H9 (cell line): ENCODE data around the gene TSPAN3. TPM values are rescaled to one million over a fixed set of nuclear protein-coding genes. Genes with fewer than 3 reads are reported as not detected.

ENCODE experiments used
- DNase-seq: peaks from one replicate; pipeline ENCODE4 v3.0.0-alpha.2; 2017
- H2AFZ ChIP-seq: one replicate; pipeline ENCODE4 v1.6.1; 2013; ENCODE audit warnings: mild to moderate bottlenecking, low read length, control low read depth, moderate library complexity
- H2AK5ac ChIP-seq: 2 replicates; pipeline ENCODE4 v1.6.1; 2013; ENCODE audit warnings: low read length, control low read depth, mixed read lengths; ENCODE audit not compliant: insufficient read length
- H2BK120ac ChIP-seq: one replicate; pipeline ENCODE4 v1.6.1; 2013; ENCODE audit warnings: low read depth, mild to moderate bottlenecking, low read length, control low read depth, inconsistent platforms; ENCODE audit not compliant: poor library complexity, severe bottlenecking
- H2BK12ac ChIP-seq: 2 replicates; pipeline ENCODE4 v1.6.1; 2013; ENCODE audit warnings: low read length, control low read depth, mixed read lengths, low read depth; ENCODE audit not compliant: insufficient read length
- H2BK15ac ChIP-seq: 2 replicates; pipeline ENCODE4 v1.6.1; 2013; ENCODE audit warnings: low read depth, low read length, control low read depth
- H2BK20ac ChIP-seq: one replicate; pipeline ENCODE4 v1.6.1; 2013; ENCODE audit warnings: low read depth, mild to moderate bottlenecking, low read length, control low read depth, inconsistent platforms; ENCODE audit not compliant: poor library complexity, severe bottlenecking
- H2BK5ac ChIP-seq: 2 replicates; pipeline ENCODE4 v1.6.1; 2013; ENCODE audit warnings: low read length, control low read depth, mixed read lengths; ENCODE audit not compliant: insufficient read length
- H3K14ac ChIP-seq: 2 replicates; pipeline ENCODE4 v1.6.1; 2013; ENCODE audit warnings: low read length, control low read depth; ENCODE audit not compliant: insufficient read depth
- H3K18ac ChIP-seq: 2 replicates; pipeline ENCODE4 v1.6.1; 2013; ENCODE audit warnings: low read depth, mild to moderate bottlenecking, mixed read lengths, low read length, control low read depth; ENCODE audit not compliant: insufficient read length
- H3K23ac ChIP-seq: 2 replicates; pipeline ENCODE4 v1.6.1; 2013; ENCODE audit warnings: low read length, control low read depth, mixed read lengths, low read depth; ENCODE audit not compliant: insufficient read length
- H3K23me2 ChIP-seq: 2 replicates; pipeline ENCODE4 v1.6.1; 2013; ENCODE audit warnings: low read depth, mild to moderate bottlenecking, mixed read lengths, low read length, control low read depth; ENCODE audit not compliant: insufficient read length, poor library complexity, severe bottlenecking
- H3K27ac ChIP-seq: 2 replicates; pipeline ENCODE4 v1.5.1; 2013; ENCODE audit warnings: low read length, control low read depth, mixed read lengths, low read depth; ENCODE audit not compliant: insufficient read length
- H3K27me3 ChIP-seq: 2 replicates; pipeline ENCODE4 v1.6.1; 2013; ENCODE audit warnings: low read length, control low read depth, inconsistent platforms; ENCODE audit not compliant: insufficient read depth
- H3K4ac ChIP-seq: 2 replicates; pipeline ENCODE4 v1.6.1; 2013; ENCODE audit warnings: low read depth, mild to moderate bottlenecking, control low read depth, inconsistent platforms, low read length, moderate library complexity
- H3K4me1 ChIP-seq: 2 replicates; pipeline ENCODE4 v1.6.1; 2013; ENCODE audit warnings: low read length, control low read depth, inconsistent platforms; ENCODE audit not compliant: insufficient read depth
- H3K4me2 ChIP-seq: 2 replicates; pipeline ENCODE4 v1.6.1; 2013; ENCODE audit warnings: low read length, control low read depth, mixed read lengths; ENCODE audit not compliant: insufficient read length, insufficient read depth
- H3K56ac ChIP-seq: 2 replicates; pipeline ENCODE4 v1.6.1; 2013; ENCODE audit warnings: low read depth, mild to moderate bottlenecking, mixed read lengths, low read length, control low read depth; ENCODE audit not compliant: insufficient read length
- H3K79me1 ChIP-seq: 2 replicates; pipeline ENCODE4 v1.6.1; 2013; ENCODE audit warnings: low read depth, mild to moderate bottlenecking, moderate library complexity, low read length, control low read depth, inconsistent platforms; ENCODE audit not compliant: insufficient read depth, poor library complexity, severe bottlenecking
- H3K79me2 ChIP-seq: 2 replicates; pipeline ENCODE4 v1.6.1; 2013; ENCODE audit warnings: low read length, control low read depth, inconsistent platforms; ENCODE audit not compliant: insufficient read depth
- H3K9ac ChIP-seq: 2 replicates; pipeline ENCODE4 v1.6.1; 2013; ENCODE audit warnings: low read length, control low read depth, mixed read lengths; ENCODE audit not compliant: insufficient read length; ENCODE audit errors: extremely low read depth
- H3K9me3 ChIP-seq: one replicate; pipeline ENCODE4 v1.6.1; 2013; ENCODE audit warnings: low read depth, low read length, inconsistent platforms; ENCODE audit not compliant: control insufficient read depth
- H3T11ph ChIP-seq: one replicate; pipeline ENCODE4 v1.6.1; 2013; ENCODE audit warnings: mild to moderate bottlenecking, low read length, control low read depth, inconsistent platforms
- H4K20me1 ChIP-seq: one replicate; pipeline ENCODE4 v1.6.1; 2013; ENCODE audit not compliant: control insufficient read depth, insufficient read length, insufficient read depth
- H4K5ac ChIP-seq: 2 replicates; pipeline ENCODE4 v1.6.1; 2013; ENCODE audit warnings: low read depth, mild to moderate bottlenecking, mixed read lengths, low read length, control low read depth; ENCODE audit not compliant: insufficient read length
- H4K8ac ChIP-seq: replicated peaks from 2 replicates; pipeline ENCODE4 v1.6.1; 2013; ENCODE audit warnings: low read length, control low read depth, mixed read lengths, low read depth; ENCODE audit not compliant: insufficient read length
- H4K91ac ChIP-seq: 2 replicates; pipeline ENCODE4 v1.6.1; 2013; ENCODE audit warnings: low read depth, mild to moderate bottlenecking, moderate library complexity, mixed read lengths, low read length, control low read depth; ENCODE audit not compliant: insufficient read length
- H3K27ac Mint-ChIP-seq, 3 experiments: 2 replicates in 2 of 3; 3 replicates in 1 of 3; pipeline ENCODE4 v1.8.0; 2020 to 2021; ENCODE audit warnings: mixed read lengths in 3 of 3, mild to moderate bottlenecking in 1 of 3, moderate library complexity in 1 of 3
- H3K27me3 Mint-ChIP-seq: 2 replicates; pipeline ENCODE4 v1.8.0; 2021; ENCODE audit warnings: low read depth, mild to moderate bottlenecking, moderate library complexity, mixed read lengths
- H3K36me3 Mint-ChIP-seq, 3 experiments: 2 replicates in 2 of 3; 3 replicates in 1 of 3; pipeline ENCODE4 v1.8.0; 2020 to 2021; ENCODE audit warnings: low read depth in 3 of 3, mixed read lengths in 3 of 3; ENCODE audit not compliant: insufficient read depth in 1 of 3
- H3K4me1 Mint-ChIP-seq, 2 experiments: 2 replicates each; pipeline ENCODE4 v1.8.0; 2020; ENCODE audit warnings: mixed read lengths in 2 of 2
- H3K4me3 Mint-ChIP-seq, 2 experiments: 2 replicates in 1 of 2; 3 replicates in 1 of 2; pipeline ENCODE4 v1.8.0; 2020 to 2021; ENCODE audit warnings: mild to moderate bottlenecking in 2 of 2, mixed read lengths in 2 of 2, moderate library complexity in 1 of 2
- H3K9me3 Mint-ChIP-seq, 2 experiments: 2 replicates in 1 of 2; 3 replicates in 1 of 2; pipeline ENCODE4 v1.8.0; 2020; ENCODE audit warnings: mild to moderate bottlenecking in 2 of 2, mixed read lengths in 2 of 2, moderate library complexity in 1 of 2
- WGBS: extraction: QIAGEN DNeasy Blood & Tissue Kit; methylation state at CpG from one replicate; pipeline ENCODE4 v1.1.7; 2013; ENCODE audit warnings: missing lambda C conversion rate, low lambda C conversion rate, mixed read lengths; ENCODE audit not compliant: insufficient read length; ENCODE audit errors: extremely low coverage; 5-methylcytosine and 5-hydroxymethylcytosine counted together
- total RNA-seq: library from RNA; stranded (reverse); gene quantifications from 2 replicates; pipeline ENCODE4 v1.2.1, GENCODE V29; 2021
- TF ChIP-seq, protein P1 (sequence below): fragments of 200-600 bp; sonication (generic); conservative IDR thresholded peaks from 3 replicates; pipeline ENCODE4 v1.8.0; 2021; ENCODE audit warnings: antibody characterized with exemption, mild to moderate bottlenecking

Gene TSPAN3
- total RNA-seq, 1 experiment from 2014 or later = 117 TPM

DNA sequence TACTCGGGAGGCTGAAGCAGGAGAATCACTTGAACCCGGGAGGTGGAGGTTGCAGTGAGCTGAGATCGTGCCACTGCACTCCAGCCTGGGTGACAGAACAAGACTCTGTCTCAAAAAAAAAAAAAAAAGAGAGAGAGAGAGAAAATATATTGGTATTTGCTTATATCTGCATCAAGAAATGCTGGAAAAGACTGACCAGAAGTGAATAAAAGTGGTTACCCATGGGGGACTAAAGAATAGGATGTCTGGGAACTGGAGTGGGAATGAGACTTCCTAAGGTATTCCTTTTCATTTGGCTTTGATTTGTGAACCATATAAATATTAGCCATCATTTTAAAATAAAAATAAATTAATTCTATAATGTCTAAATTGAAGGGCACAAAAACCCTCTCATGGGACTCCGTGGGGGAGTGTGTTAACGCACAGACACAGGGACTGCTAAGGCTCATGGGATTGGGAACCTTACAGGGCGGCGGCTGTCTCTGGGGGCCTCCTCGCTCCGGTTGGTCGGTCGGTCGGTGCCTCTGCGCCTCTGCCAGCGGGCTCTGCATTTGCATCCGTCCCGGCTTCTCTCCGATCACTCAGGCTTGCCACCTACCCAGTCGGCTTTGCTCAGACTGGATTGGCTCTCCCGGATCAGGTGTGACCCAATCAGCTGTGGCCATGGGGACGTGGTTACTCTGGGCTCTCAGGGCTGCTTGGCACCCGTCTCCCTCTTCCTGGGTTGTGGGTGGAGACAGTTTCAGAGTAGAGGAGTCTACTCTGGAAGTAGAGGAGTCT is 12.7 kb upstream of the TSPAN3 start:
- Histone ChIP-seq H2BK5ac (no peak overlapping the region), H2BK15ac (no peak overlapping the region), H3K4me1 (no peaks in the 10 kb centered on the region), H3T11ph (no peak overlapping the region), H3K14ac (no peak overlapping the region), H3K9me3 (no peaks in the 10 kb centered on the region), H3K4me2 (peak overlapping the region; percentile 33), H3K27ac (no peak overlapping the region), H2AK5ac (no peak overlapping the region), H4K5ac (no peak overlapping the region), H3K23ac (no peak overlapping the region), H3K79me2 (no peaks in the 10 kb centered on the region), H2BK12ac (no peak overlapping the region), H2BK20ac (no peak overlapping the region), H3K79me1 (no peaks in the 10 kb centered on the region), H3K4ac (no peak overlapping the region), H3K9ac (no peak overlapping the region), H3K18ac (no peak overlapping the region), H2BK120ac (no peak overlapping the region), H4K8ac (no peak overlapping the region), H3K56ac (no peak overlapping the region), H2AFZ (peak overlapping the region; percentile 56), H3K27me3 (no peaks in the 10 kb centered on the region), H4K91ac (no peak overlapping the region), H4K20me1 (no peaks in the 10 kb centered on the region), H3K23me2 (no peaks in the 10 kb centered on the region)
- DNase-seq = peak; percentile 97
- Mint-ChIP-seq H3K9me3 (no peaks in the 10 kb centered on the region; a peak in 1 of 5 replicates), H3K27ac (no peak overlapping the region), H3K4me3 (peak overlapping the region; percentile 37 to 51), H3K27me3 (peaks cover 12% of the 10 kb centered on the region), H3K4me1 (peaks cover 5 to 8% of the 10 kb centered on the region in 2 experiments), H3K36me3 (no peaks in the 10 kb centered on the region)
- no CpG with 5 or more reads among the region's 21 CpGs for WGBS
- TF ChIP-seq, protein P1, sequence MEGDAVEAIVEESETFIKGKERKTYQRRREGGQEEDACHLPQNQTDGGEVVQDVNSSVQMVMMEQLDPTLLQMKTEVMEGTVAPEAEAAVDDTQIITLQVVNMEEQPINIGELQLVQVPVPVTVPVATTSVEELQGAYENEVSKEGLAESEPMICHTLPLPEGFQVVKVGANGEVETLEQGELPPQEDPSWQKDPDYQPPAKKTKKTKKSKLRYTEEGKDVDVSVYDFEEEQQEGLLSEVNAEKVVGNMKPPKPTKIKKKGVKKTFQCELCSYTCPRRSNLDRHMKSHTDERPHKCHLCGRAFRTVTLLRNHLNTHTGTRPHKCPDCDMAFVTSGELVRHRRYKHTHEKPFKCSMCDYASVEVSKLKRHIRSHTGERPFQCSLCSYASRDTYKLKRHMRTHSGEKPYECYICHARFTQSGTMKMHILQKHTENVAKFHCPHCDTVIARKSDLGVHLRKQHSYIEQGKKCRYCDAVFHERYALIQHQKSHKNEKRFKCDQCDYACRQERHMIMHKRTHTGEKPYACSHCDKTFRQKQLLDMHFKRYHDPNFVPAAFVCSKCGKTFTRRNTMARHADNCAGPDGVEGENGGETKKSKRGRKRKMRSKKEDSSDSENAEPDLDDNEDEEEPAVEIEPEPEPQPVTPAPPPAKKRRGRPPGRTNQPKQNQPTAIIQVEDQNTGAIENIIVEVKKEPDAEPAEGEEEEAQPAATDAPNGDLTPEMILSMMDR = no peak
